ENCODE results near the gene NELFE. TPM values are rescaled to one million over a fixed set of nuclear protein-coding genes. Genes with fewer than 3 reads are reported as not detected.
A peak's percentile ranks its signal among the peaks of the same experiment; 100 is the strongest.
"Not testable (repeated sequence)": the region's sequence is repeated elsewhere in the genome, so short reads cannot be mapped to it uniquely, and the experiment has no call there.

The NELFE gene
- total RNA-seq, 1 donor from 2014 or later, result 57.7 TPM

DNA sequence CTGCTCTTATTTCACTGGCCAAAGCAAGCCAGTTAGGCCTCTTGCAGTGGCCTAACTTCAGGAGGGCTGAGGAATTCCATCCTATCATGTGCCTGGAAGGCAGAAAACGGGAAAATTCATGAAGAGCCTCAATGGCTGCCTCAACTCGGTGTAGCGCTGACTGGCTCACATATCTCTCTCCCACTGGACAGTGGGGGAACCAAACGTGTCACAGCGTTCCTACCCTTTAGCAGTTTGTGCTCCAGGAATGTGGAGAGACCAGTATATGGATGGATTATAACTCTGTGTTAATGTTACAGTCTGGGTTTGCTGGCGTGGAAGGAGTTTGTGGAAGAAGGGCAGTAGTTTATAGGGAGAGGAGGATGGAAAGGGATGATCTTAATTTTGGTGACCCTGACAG lies 43.0 kb downstream of the NELFE start:
- ATAC-seq, result no peak

GRCh38 chr6:31915351-31915750 lies 43.4 kb downstream of the NELFE start:
- no peak for ATAC-seq

- ATAC-seq, result no peak
Observed at GRCh38 chr6:31911826-31912585, 46.8 kb downstream of the NELFE start.

DNA sequence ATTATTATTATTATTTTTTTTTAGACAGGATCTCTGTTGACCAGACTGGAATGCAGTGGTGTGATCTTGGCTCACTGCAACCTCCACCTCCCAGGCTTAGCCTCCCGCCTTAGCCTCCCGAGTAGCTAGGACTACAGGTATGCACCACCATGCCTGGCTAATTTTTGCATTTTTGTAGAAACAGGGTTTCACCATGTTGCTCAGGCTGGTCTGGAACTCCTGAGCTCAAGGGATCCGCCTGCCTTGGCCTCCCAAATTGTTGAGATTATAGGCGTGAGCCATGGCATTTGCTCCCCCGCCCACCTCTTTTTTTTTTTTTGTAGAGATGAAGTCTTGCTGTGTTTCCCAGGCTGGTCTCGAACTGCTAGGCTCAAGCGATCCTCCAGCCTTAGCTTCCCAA lies 49.5 kb downstream of the NELFE start:
- not testable (repeated sequence) for ATAC-seq

- peak; percentile 43 for ATAC-seq
Observed at GRCh38 chr6:31908791-31909190, 50.0 kb downstream of the NELFE start.

- not testable (repeated sequence) for ATAC-seq
Observed at GRCh38 chr6:31908255-31908654, 50.5 kb downstream of the NELFE start.

DNA sequence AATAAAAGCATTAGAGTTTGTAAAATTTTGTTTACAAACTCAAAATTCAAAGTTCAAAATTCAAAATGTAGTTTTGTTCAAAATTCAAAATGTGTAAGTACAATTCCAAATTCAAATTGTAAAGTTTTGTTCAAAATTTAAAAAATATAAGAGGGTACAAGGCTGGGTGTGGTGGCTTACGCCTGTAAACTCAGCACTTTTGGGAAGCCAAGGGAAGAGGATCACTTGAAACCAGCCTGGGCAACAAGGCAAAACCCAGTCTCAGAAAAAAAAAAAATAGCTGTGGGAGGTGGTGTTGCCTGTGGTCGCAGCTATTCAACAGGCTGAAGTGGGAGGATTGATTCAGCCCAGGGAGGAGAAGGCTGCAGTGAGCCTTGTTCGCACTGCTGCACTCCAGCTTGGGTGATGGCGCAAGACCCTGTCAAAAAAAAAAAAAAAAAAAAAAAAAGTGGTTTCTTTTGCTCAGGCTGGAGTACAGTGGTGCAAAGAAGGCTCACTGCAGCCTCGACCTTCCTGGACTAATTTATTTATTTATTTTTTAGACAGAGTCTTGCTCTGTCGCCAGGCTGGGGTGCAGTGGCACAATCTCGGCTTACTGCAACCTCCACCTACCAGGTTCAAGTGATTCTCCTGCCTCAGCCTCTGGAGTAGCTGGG lies 51.5 kb downstream of the NELFE start:
- no peak for ATAC-seq

- ATAC-seq, result not testable (repeated sequence)
Observed at GRCh38 chr6:31906727-31907126, 52.0 kb downstream of the NELFE start.

GRCh38 chr6:31906122-31906521 lies 52.6 kb downstream of the NELFE start:
- ATAC-seq, result no peak

GRCh38 chr6:31905041-31905440 lies 53.7 kb downstream of the NELFE start:
- no peak for ATAC-seq

DNA sequence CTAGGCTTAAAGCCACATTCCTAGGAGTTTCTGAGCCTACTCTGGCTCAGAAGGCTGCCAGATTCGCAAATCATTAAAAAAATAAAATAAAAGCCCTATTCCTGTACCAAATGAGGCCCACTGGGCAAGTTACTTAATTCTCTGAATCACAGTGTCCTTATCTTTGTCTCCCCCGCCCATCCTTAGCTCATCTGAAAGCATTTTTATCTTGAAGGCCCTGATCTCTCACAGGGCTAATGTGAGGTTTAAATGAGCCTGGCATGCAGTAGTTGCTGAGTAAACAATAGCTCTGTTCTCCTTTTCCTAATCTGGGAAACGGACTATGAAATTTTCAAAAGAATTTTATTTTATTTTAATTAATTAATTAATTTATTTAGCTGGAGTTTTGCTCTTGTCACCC lies 54.8 kb downstream of the NELFE start:
- no peak for ATAC-seq

Other genes starting within 250 kb of the NELFE start
- not detected for gene LY6G6D, start 243.6 kb downstream of the NELFE start, total RNA-seq
- 10.8 TPM for gene LY6G6C, start 237.2 kb downstream of the NELFE start, total RNA-seq
- 1.1 TPM for gene MPIG6B, start 235.6 kb downstream of the NELFE start, total RNA-seq
- gene DDAH2, start 229.7 kb downstream of the NELFE start, total RNA-seq, result 15.3 TPM
- 372 TPM for gene CLIC1, start 222.4 kb downstream of the NELFE start, total RNA-seq
- 12.0 TPM for gene MSH5, start 219.0 kb downstream of the NELFE start, total RNA-seq
- gene SAPCD1, start 196.3 kb downstream of the NELFE start, total RNA-seq, result 0.64 TPM
- 1.6 TPM for gene VWA7, start 181.6 kb downstream of the NELFE start, total RNA-seq
- gene VARS1, start 163.2 kb downstream of the NELFE start, total RNA-seq, result 79.8 TPM
- gene LSM2, start 152.0 kb downstream of the NELFE start, total RNA-seq, result 45.0 TPM
- gene HSPA1L, start 143.7 kb downstream of the NELFE start, total RNA-seq, result 0.44 TPM
- gene HSPA1A, start 143.4 kb downstream of the NELFE start, total RNA-seq, result 56.6 TPM
- gene HSPA1B, start 131.2 kb downstream of the NELFE start, total RNA-seq, result 92.9 TPM
- 17.9 TPM for gene NEU1, start 96.2 kb downstream of the NELFE start, total RNA-seq
- 2.9 TPM for gene SLC44A4, start 80.0 kb downstream of the NELFE start, total RNA-seq
- gene EHMT2, start 61.3 kb downstream of the NELFE start, total RNA-seq, result 28.2 TPM
- 2.0 TPM for gene ZBTB12, start 56.9 kb downstream of the NELFE start, total RNA-seq
- gene C2, start 31.3 kb downstream of the NELFE start, total RNA-seq, result 2.9 TPM
- 36.1 TPM for gene CFB, start 12.9 kb downstream of the NELFE start, total RNA-seq
- gene SKIC2, start 204 bp upstream of the NELFE start, total RNA-seq, result 31.3 TPM
- gene DXO, start 13.2 kb upstream of the NELFE start, total RNA-seq, result 10.6 TPM
- 2.9 TPM for gene C4A, start 23.1 kb upstream of the NELFE start, total RNA-seq
- 5.3 TPM for gene C4B, start 55.8 kb upstream of the NELFE start, total RNA-seq
- 0.60 TPM for gene CYP21A2, start 79.4 kb upstream of the NELFE start, total RNA-seq
- 7.6 TPM for gene TNXB, start 150.4 kb upstream of the NELFE start, total RNA-seq
- 76.0 TPM for gene ATF6B, start 169.3 kb upstream of the NELFE start, total RNA-seq
- 10.1 TPM for gene FKBPL, start 171.3 kb upstream of the NELFE start, total RNA-seq
- 0.40 TPM for gene PRRT1, start 193.0 kb upstream of the NELFE start, total RNA-seq
- gene PPT2, start 195.2 kb upstream of the NELFE start, total RNA-seq, result 18.1 TPM
- gene EGFL8, start 205.6 kb upstream of the NELFE start, total RNA-seq, result 10.2 TPM
- 18.2 TPM for gene AGPAT1, start 217.1 kb upstream of the NELFE start, total RNA-seq
- gene RNF5, start 219.4 kb upstream of the NELFE start, total RNA-seq, result 30.4 TPM
- gene AGER, start 225.3 kb upstream of the NELFE start, total RNA-seq, result 2.7 TPM
- 34.7 TPM for gene PBX2, start 231.2 kb upstream of the NELFE start, total RNA-seq
- gene GPSM3, start 233.7 kb upstream of the NELFE start, total RNA-seq, result 2.2 TPM